Measurements from ENCODE around the gene KLK3. TPM values are rescaled to one million over a fixed set of nuclear protein-coding genes. Genes with fewer than 3 reads are reported as not detected.

KLK3 gene
- total RNA-seq, 6 experiments from 2014 or later = not detected

DNA sequence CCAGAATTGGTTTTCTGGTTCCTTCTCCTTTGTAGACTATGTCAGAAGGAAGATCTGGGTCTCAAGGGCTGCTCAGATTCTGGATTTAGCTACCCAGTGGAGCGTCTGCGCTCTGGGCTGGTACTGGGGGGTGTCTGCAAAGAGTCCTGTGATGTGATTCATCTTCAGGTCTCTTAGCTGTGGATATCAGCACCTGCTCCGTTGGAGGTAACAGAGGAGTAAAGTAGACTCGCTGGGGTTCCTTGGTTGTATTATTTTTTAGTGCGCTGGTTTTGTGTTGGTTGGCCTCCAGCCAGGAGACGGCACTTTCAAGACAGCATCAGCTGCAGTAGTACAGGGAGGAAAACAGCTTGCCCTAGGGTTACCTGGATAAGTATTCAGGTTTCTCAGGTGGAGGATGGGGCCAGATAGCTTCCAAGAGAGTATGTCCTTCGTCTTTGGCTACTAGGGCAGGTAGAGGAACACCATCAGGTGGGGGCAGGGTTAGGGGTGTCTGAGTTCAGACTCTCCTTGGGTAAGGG is 11.0 kb upstream of the KLK3 start:
- H3K36me3 Mint-ChIP-seq (ENCODE audit: low read depth) = no peaks in the 10 kb centered on the region
- TF ChIP-seq, protein P1, sequence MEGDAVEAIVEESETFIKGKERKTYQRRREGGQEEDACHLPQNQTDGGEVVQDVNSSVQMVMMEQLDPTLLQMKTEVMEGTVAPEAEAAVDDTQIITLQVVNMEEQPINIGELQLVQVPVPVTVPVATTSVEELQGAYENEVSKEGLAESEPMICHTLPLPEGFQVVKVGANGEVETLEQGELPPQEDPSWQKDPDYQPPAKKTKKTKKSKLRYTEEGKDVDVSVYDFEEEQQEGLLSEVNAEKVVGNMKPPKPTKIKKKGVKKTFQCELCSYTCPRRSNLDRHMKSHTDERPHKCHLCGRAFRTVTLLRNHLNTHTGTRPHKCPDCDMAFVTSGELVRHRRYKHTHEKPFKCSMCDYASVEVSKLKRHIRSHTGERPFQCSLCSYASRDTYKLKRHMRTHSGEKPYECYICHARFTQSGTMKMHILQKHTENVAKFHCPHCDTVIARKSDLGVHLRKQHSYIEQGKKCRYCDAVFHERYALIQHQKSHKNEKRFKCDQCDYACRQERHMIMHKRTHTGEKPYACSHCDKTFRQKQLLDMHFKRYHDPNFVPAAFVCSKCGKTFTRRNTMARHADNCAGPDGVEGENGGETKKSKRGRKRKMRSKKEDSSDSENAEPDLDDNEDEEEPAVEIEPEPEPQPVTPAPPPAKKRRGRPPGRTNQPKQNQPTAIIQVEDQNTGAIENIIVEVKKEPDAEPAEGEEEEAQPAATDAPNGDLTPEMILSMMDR (IDR thresholded peaks at IDR 0.05) = no peak
- no peak for DNase-seq
- no peak overlapping the region for H3K4me3 Mint-ChIP-seq
- H3K4me1 Mint-ChIP-seq (ENCODE audit: low read depth) = no peaks in the 10 kb centered on the region
- no peaks in the 10 kb centered on the region; the same call in none of the 2 replicates for H3K27me3 Mint-ChIP-seq (ENCODE audit: insufficient read depth)
- H3K27ac Mint-ChIP-seq = no peak overlapping the region
- H3K9me3 Mint-ChIP-seq = no peaks in the 10 kb centered on the region; the same call in 1 of the 2 replicates

DNA sequence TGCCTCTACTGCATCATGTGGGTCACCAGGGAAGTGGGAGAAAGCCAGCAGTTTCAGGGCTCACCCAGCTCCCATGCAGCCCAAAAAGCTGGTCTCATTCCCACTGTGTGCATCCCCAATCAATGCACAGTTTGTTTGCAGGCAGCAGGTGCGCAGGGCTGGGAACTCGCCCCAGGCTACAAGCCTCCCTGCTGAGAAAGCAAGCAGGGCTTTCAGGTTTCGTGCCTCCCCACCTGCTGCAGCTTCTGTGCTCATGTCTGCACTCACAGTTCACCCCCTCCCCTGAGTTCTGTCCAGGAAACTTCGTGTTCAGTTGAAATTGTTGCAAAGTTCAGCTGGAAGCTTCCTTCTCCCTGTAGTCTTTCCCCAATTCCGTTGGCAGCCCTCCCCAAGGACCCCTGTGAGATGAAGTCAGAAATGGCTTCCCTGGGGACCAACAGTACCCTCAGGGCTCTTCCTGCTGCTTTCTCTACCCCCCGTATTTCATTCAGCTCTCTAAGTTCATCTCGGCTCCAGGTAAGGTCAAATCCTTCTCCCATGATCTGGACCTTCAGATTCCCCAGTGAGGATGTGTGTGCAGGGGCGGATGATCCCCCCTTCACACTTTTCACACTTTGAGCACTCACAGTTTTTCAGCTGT is 10.3 kb upstream of the KLK3 start:
- no peaks in the 10 kb centered on the region for H3K4me1 Mint-ChIP-seq (ENCODE audit: low read depth)
- no peak overlapping the region for H3K27ac Mint-ChIP-seq
- no peak for DNase-seq
- H3K36me3 Mint-ChIP-seq (ENCODE audit: low read depth) = no peaks in the 10 kb centered on the region
- no peaks in the 10 kb centered on the region; the same call in none of the 2 replicates for H3K27me3 Mint-ChIP-seq (ENCODE audit: insufficient read depth)
- H3K4me3 Mint-ChIP-seq = no peak overlapping the region
- TF ChIP-seq, protein P1 (IDR thresholded peaks at IDR 0.05) = no peak
- no peaks in the 10 kb centered on the region; the same call in 1 of the 2 replicates for H3K9me3 Mint-ChIP-seq

DNA sequence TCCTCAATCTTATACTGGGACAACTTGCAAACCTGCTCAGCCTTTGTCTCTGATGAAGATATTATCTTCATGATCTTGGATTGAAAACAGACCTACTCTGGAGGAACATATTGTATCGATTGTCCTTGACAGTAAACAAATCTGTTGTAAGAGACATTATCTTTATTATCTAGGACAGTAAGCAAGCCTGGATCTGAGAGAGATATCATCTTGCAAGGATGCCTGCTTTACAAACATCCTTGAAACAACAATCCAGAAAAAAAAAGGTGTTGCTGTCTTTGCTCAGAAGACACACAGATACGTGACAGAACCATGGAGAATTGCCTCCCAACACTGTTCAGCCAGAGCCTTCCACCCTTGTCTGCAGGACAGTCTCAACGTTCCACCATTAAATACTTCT is 4.0 kb upstream of the KLK3 start:
- TF ChIP-seq, protein P1 (IDR thresholded peaks at IDR 0.05) = no peak
- H3K4me3 Mint-ChIP-seq = no peak overlapping the region
- peaks cover 10% of the 10 kb centered on the region for H3K27me3 Mint-ChIP-seq (ENCODE audit: insufficient read depth)
- no peaks in the 10 kb centered on the region for H3K4me1 Mint-ChIP-seq (ENCODE audit: low read depth)
- DNase-seq = no peak
- no peak overlapping the region for H3K27ac Mint-ChIP-seq
- H3K9me3 Mint-ChIP-seq = peaks cover 15% of the 10 kb centered on the region; the same call in 1 of the 2 replicates
- no peaks in the 10 kb centered on the region for H3K36me3 Mint-ChIP-seq (ENCODE audit: low read depth)

DNA sequence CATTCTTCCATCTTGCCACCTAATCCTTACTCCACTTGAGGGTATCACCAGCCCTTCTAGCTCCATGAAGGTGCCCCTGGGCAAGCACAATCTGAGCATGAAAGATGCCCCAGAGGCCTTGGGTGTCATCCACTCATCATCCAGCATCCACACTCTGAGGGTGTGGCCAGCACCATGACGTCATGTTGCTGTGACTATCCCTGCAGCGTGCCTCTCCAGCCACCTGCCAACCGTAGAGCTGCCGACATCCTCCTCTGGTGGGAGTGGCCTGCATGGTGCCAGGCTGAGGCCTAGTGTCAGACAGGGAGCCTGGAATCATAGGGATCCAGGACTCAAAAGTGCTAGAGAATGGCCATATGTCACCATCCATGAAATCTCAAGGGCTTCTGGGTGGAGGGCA is 3.1 kb upstream of the KLK3 start:
- no peak for DNase-seq
- no peaks in the 10 kb centered on the region for H3K36me3 Mint-ChIP-seq (ENCODE audit: low read depth)
- peaks cover 10% of the 10 kb centered on the region for H3K27me3 Mint-ChIP-seq (ENCODE audit: insufficient read depth)
- peaks cover 15% of the 10 kb centered on the region; the same call in 1 of the 2 replicates for H3K9me3 Mint-ChIP-seq
- TF ChIP-seq, protein P1 (IDR thresholded peaks at IDR 0.05) = no peak
- no peak overlapping the region for H3K27ac Mint-ChIP-seq
- H3K4me3 Mint-ChIP-seq = no peak overlapping the region
- no peaks in the 10 kb centered on the region for H3K4me1 Mint-ChIP-seq (ENCODE audit: low read depth)

DNA sequence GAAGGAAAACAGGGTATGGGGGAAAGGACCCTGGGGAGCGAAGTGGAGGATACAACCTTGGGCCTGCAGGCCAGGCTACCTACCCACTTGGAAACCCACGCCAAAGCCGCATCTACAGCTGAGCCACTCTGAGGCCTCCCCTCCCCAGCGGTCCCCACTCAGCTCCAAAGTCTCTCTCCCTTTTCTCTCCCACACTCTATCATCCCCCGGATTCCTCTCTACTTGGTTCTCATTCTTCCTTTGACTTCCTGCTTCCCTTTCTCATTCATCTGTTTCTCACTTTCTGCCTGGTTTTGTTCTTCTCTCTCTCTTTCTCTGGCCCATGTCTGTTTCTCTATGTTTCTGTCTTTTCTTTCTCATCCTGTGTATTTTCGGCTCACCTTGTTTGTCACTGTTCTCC is 2.7 kb downstream of the KLK3 start:
- no peaks in the 10 kb centered on the region for H3K4me1 Mint-ChIP-seq (ENCODE audit: low read depth)
- TF ChIP-seq, protein P1 (IDR thresholded peaks at IDR 0.05) = no peak
- H3K4me3 Mint-ChIP-seq = no peak overlapping the region
- no peak overlapping the region for H3K27ac Mint-ChIP-seq
- H3K9me3 Mint-ChIP-seq = peaks cover 18% of the 10 kb centered on the region; the same call in 1 of the 2 replicates
- H3K36me3 Mint-ChIP-seq (ENCODE audit: low read depth) = no peaks in the 10 kb centered on the region; the same call in 1 of the 2 replicates
- DNase-seq = no peak
- peaks cover 10% of the 10 kb centered on the region for H3K27me3 Mint-ChIP-seq (ENCODE audit: insufficient read depth)
